ACHN (cell line): ENCODE data around the gene RBM33.

Experiments used
- DNase-seq: peaks from one replicate; pipeline ENCODE4 v3.0.0-alpha.2; 2015
- in situ Hi-C: cut with HindIII; loops from 2 replicates; pipeline ENCODE4 v1.10.0; 2017; ENCODE audit warnings: low sequenced_read_pairs, low pct_ligation_motif_present, low pct_unique_long_range_greater_than_20kb

RBM33 gene

GRCh38 chr7:155806096-155806871, 161.8 kb downstream of the RBM33 start:
- in situ Hi-C loops = no loop called here

GRCh38 chr7:155807065-155807671, 162.7 kb downstream of the RBM33 start:
- no peak for DNase-seq
- in situ Hi-C loops = no loop called here

More at GRCh38 chr7:155806096-155806871, 161.8 kb downstream of the RBM33 start:
- DNase-seq = no peak

- in situ Hi-C loops = no loop called here
- peak; percentile 63 for DNase-seq
Observed at GRCh38 chr7:155807789-155808548, 163.5 kb downstream of the RBM33 start.

- peak; percentile 59 for DNase-seq
- in situ Hi-C loops = no loop called here
Observed at GRCh38 chr7:155808549-155809331, 164.3 kb downstream of the RBM33 start.

- DNase-seq = no peak
- in situ Hi-C loops = no loop called here
Observed at GRCh38 chr7:155809332-155809946, 165.0 kb downstream of the RBM33 start.

GRCh38 chr7:155809947-155810769, 165.7 kb downstream of the RBM33 start:
- in situ Hi-C loops = no loop called here
- DNase-seq = no peak

- DNase-seq = no peak
- in situ Hi-C loops = no loop called here
Observed at GRCh38 chr7:155810770-155811559, 166.5 kb downstream of the RBM33 start.

- in situ Hi-C loops = no loop called here
- no peak for DNase-seq
Observed at GRCh38 chr7:155811560-155811894, 167.1 kb downstream of the RBM33 start.

GRCh38 chr7:155811895-155812761, 167.7 kb downstream of the RBM33 start, which contains the start of gene SHH:
SHH (minus strand) TSS chr7:155812463; CDS start chr7:155812122, 341 bp downstream.
- in situ Hi-C loops = no loop called here

GRCh38 chr7:155813125-155813524, 168.7 kb downstream of the RBM33 start:
- in situ Hi-C loops = no loop called here
- no peak for DNase-seq

More at GRCh38 chr7:155811895-155812761, 167.7 kb downstream of the RBM33 start, which contains the start of gene SHH:
- DNase-seq = no peak

- no peak for DNase-seq
- in situ Hi-C loops = no loop called here
Observed at GRCh38 chr7:155813546-155814315, 169.3 kb downstream of the RBM33 start.

- in situ Hi-C loops = no loop called here
- no peak for DNase-seq
Observed at GRCh38 chr7:155814316-155815276, 170.1 kb downstream of the RBM33 start.

- peak; percentile 80 for DNase-seq
- in situ Hi-C loops = no loop called here
Observed at GRCh38 chr7:155815332-155816191, 171.1 kb downstream of the RBM33 start.
